Neural cell (in vitro differentiated cells): ENCODE results near the gene COG8.

Source experiments
- EP300 ChIP-seq: fragments of 450-650 bp; conservative IDR thresholded peaks from 2 replicates; pipeline ENCODE4 v1.6.1; 2014; ENCODE audit warnings: antibody characterized with exemption, mild to moderate bottlenecking, moderate library complexity; ENCODE audit not compliant: poor library complexity, severe bottlenecking
- TF ChIP-seq, protein P1 (sequence below): fragments of 450-650 bp; IDR thresholded peaks from 2 replicates; pipeline ENCODE4 v1.5.1; 2014; ENCODE audit warnings: antibody characterized with exemption, mild to moderate bottlenecking, moderate library complexity; ENCODE audit not compliant: poor library complexity, severe bottlenecking

DNA sequence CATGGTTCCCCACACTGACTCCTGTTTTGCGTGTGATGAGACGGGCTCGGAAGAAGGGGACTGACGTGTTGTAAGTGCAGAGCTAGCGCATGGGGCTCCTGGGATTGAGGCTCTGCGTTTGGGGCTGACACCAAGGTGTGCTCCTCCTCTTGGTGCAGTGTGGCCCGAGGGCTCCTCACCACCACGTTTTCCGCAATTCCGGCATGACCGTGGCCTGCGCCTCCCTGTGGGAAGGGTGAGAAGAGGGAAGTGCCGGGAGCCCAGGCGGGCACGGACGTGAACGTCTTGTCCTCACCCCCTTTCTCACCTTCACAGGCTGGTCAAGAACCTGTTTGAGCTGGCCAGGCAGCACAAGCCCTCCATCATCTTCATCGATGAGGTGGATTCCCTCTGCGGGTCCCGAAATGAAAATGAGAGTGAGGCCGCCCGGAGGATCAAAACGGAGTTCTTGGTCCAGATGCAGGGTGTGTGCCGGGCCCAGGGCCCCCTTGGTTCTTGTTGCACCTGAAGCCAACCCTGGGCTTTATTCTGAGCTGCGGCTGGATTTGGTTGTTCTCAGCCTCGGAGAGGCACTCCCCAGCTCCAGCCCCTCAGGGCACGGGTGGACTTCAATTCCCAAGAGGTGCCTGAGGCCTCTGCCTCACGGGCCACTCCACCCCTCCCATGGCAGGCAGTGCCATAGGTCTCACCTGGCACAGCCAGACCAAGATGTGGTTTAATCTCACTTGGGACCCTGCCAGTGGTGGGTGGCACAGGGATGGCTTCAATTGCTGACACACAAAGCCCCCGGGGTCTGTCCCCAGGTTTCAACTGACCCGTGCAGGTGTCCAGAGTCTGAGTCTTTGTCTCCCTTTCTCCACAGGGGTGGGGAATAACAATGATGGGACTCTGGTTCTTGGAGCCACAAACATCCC lies 19.3 kb downstream of the COG8 start:
- no peak for TF ChIP-seq EP300
- TF ChIP-seq, protein P1, sequence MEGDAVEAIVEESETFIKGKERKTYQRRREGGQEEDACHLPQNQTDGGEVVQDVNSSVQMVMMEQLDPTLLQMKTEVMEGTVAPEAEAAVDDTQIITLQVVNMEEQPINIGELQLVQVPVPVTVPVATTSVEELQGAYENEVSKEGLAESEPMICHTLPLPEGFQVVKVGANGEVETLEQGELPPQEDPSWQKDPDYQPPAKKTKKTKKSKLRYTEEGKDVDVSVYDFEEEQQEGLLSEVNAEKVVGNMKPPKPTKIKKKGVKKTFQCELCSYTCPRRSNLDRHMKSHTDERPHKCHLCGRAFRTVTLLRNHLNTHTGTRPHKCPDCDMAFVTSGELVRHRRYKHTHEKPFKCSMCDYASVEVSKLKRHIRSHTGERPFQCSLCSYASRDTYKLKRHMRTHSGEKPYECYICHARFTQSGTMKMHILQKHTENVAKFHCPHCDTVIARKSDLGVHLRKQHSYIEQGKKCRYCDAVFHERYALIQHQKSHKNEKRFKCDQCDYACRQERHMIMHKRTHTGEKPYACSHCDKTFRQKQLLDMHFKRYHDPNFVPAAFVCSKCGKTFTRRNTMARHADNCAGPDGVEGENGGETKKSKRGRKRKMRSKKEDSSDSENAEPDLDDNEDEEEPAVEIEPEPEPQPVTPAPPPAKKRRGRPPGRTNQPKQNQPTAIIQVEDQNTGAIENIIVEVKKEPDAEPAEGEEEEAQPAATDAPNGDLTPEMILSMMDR, result no peak
